ENCODE results near the gene CYP4A11.
"Not testable (repeated sequence)": the region's sequence is repeated elsewhere in the genome, so short reads cannot be mapped to it uniquely, and the experiment has no call there.

- not testable (repeated sequence) for TF ChIP-seq FOXK2 (IDR thresholded peaks at IDR 0.05); CTBP1 (IDR thresholded peaks at IDR 0.05; ENCODE audit: borderline replicate concordance); HDGF (IDR thresholded peaks at IDR 0.05; ENCODE audit: borderline replicate concordance); ELF4 (IDR thresholded peaks at IDR 0.05); FOXM1 (IDR thresholded peaks at IDR 0.05; ENCODE audit: borderline replicate concordance); SP1 (IDR thresholded peaks at IDR 0.05); LEF1 (IDR thresholded peaks at IDR 0.05; ENCODE audit: borderline replicate concordance); NFRKB (IDR thresholded peaks at IDR 0.05); L3MBTL2 (conservative IDR thresholded peaks at IDR 0.05); ARNT (IDR thresholded peaks at IDR 0.05); SUZ12 (IDR thresholded peaks at IDR 0.05); BHLHE40 (IDR thresholded peaks at IDR 0.05; ENCODE audit: borderline replicate concordance)
These were observed 6.4 kb upstream of the CYP4A11 start for GRCh38 chr1:46947706-46948105.
